Measurements from ENCODE around the gene ASIC2. TPM values are rescaled to one million over a fixed set of nuclear protein-coding genes. Genes with fewer than 3 reads are reported as not detected.

Gene ASIC2
- total RNA-seq, 1 experiment from 2014 or later = 0.74 TPM

- TF ChIP-seq CTCF (conservative IDR thresholded peaks at IDR 0.05) = no peak
- H2BK12ac ChIP-seq (ENCODE audit: insufficient read length, low read depth, low read length) = no peak overlapping the region
- H4K8ac ChIP-seq (replicated peaks; ENCODE audit: insufficient read length, low read depth, low read length) = no peak overlapping the region
- no peak overlapping the region for H2BK15ac ChIP-seq (ENCODE audit: low read depth, low read length)
- no peaks in the 10 kb centered on the region for H3K79me2 ChIP-seq (ENCODE audit: insufficient read depth, low read length)
- no peak overlapping the region for H2BK5ac ChIP-seq (ENCODE audit: insufficient read length, low read length)
- H3K23ac ChIP-seq (ENCODE audit: insufficient read length, low read depth, low read length) = no peak overlapping the region
- H3K18ac ChIP-seq (ENCODE audit: insufficient read length, low read depth, low read length) = no peak overlapping the region
- DNase-seq = no peak
- no peak overlapping the region for H3K4ac ChIP-seq (ENCODE audit: low read depth, low read length)
- Mint-ChIP-seq H3K27ac (no peak overlapping the region), H3K9me3 (no peaks in the 10 kb centered on the region), H3K4me3 (no peak overlapping the region), H3K4me1 (peaks cover 3% of the 10 kb centered on the region in 2 experiments; a peak in 1 of 4 replicates), H3K27me3 (ENCODE audit: low read depth) (peaks cover 34% of the 10 kb centered on the region), H3K36me3 (ENCODE audit: insufficient read depth in 1 of 3, low read depth in 3 of 3) (no peaks in the 10 kb centered on the region)
- no peaks in the 10 kb centered on the region for H3K79me1 ChIP-seq (ENCODE audit: insufficient read depth, low read depth, low read length, poor library complexity, severe bottlenecking)
- no peak overlapping the region for H2AK5ac ChIP-seq (ENCODE audit: insufficient read length, low read length)
- no peaks in the 10 kb centered on the region for H3K23me2 ChIP-seq (ENCODE audit: insufficient read length, low read depth, low read length, poor library complexity, severe bottlenecking)
- no peak overlapping the region; the same call in 1 of the 2 replicates for H3K14ac ChIP-seq (ENCODE audit: insufficient read depth, low read length)
- H3T11ph ChIP-seq (ENCODE audit: low read length) = no peak overlapping the region
- no peak overlapping the region for H2AFZ ChIP-seq (ENCODE audit: low read length)
- no peak overlapping the region for H4K91ac ChIP-seq (ENCODE audit: insufficient read length, low read depth, low read length)
- H2BK120ac ChIP-seq (ENCODE audit: low read depth, low read length, poor library complexity, severe bottlenecking) = no peak overlapping the region
- no peaks in the 10 kb centered on the region for H4K20me1 ChIP-seq (ENCODE audit: control insufficient read depth, insufficient read depth, insufficient read length)
- H3K9me3 ChIP-seq (ENCODE audit: control insufficient read depth, low read depth, low read length) = no peaks in the 10 kb centered on the region
- no peaks in the 10 kb centered on the region for H3K27me3 ChIP-seq (ENCODE audit: insufficient read depth, low read length)
- H3K4me1 ChIP-seq (ENCODE audit: insufficient read depth, low read length) = no peaks in the 10 kb centered on the region
- no peak overlapping the region for H3K56ac ChIP-seq (ENCODE audit: insufficient read length, low read depth, low read length)
- no CpG with 5 or more reads among the region's 10 CpGs for WGBS (ENCODE audit: extremely low coverage, insufficient read length, low lambda C conversion rate)
- no peak overlapping the region for H3K27ac ChIP-seq (ENCODE audit: insufficient read length, low read depth, low read length)
- no peak overlapping the region for H2BK20ac ChIP-seq (ENCODE audit: low read depth, low read length, poor library complexity, severe bottlenecking)
- no peak overlapping the region for H3K9ac ChIP-seq (ENCODE audit: extremely low read depth, insufficient read length, low read length)
- H3K4me2 ChIP-seq (ENCODE audit: insufficient read depth, insufficient read length, low read length) = no peak overlapping the region
- no peak overlapping the region for H4K5ac ChIP-seq (ENCODE audit: insufficient read length, low read depth, low read length)
Measured at GRCh38 chr17:33163533-33164168, 129.4 kb downstream of the ASIC2 start.

Data from H9 (cell line).